ENCODE measurements around the gene TMTC2. TPM values are rescaled to one million over a fixed set of nuclear protein-coding genes. Genes with fewer than 3 reads are reported as not detected.

The TMTC2 gene
- total and polyA plus RNA-seq, 2 donors (not counting 3 experiments of a cell fraction or from before 2014, with no cell fraction given): 4.1 to 7.8 TPM

GRCh38 chr12:82832981-82833380 is 146.3 kb downstream of the TMTC2 start:
- CTCF ChIA-PET: no interaction called here
- TF ChIP-seq CTCF (IDR thresholded peaks at IDR 0.05; ENCODE audit: extremely low read depth in 1 of 2, insufficient read depth in 1 of 2, low read depth in 1 of 2, low read length in 2 of 2): no peak
- no peak for TF ChIP-seq MYC (IDR thresholded peaks at IDR 0.05; ENCODE audit: low read depth, low read length)
- no peak for TF ChIP-seq EZH2 (IDR thresholded peaks at IDR 0.05; ENCODE audit: borderline replicate concordance, low read depth, low read length, severe bottlenecking)
- no peak for TF ChIP-seq GATA2 (IDR thresholded peaks at IDR 0.05; ENCODE audit: insufficient read depth, insufficient read length, low read depth, low read length)
- TF ChIP-seq POLR2A (IDR thresholded peaks at IDR 0.05; ENCODE audit: low read depth, low read length): no peak

GRCh38 chr12:82833481-82833880 is 146.8 kb downstream of the TMTC2 start:
- Histone ChIP-seq H3K27me3 (ENCODE audit: control insufficient read depth in 2 of 2, insufficient read depth in 2 of 2, low read length in 2 of 2) (no peaks in the 10 kb centered on the region), H3K9me3 (replicated peaks; ENCODE audit: control insufficient read depth, insufficient read depth, low read length) (no peaks in the 10 kb centered on the region), H3K36me3 (ENCODE audit: control insufficient read depth in 2 of 2, extremely low read depth in 1 of 2, insufficient read depth in 2 of 2, low read length in 2 of 2) (no peaks in the 10 kb centered on the region), H3K79me2 (ENCODE audit: control insufficient read depth, insufficient read depth, low read length) (no peaks in the 10 kb centered on the region), H4K20me1 (replicated peaks; ENCODE audit: control insufficient read depth, extremely low read depth, insufficient read depth, low read length) (no peaks in the 10 kb centered on the region), H3K4me2 (ENCODE audit: insufficient read depth, low read length) (no peak overlapping the region), H3K27ac (ENCODE audit: insufficient read depth, low read depth, low read length) (no peak overlapping the region), H3K4me1 (ENCODE audit: control insufficient read depth, extremely low read depth, insufficient read depth, low read length) (peaks cover 25% of the 10 kb centered on the region), H2AFZ (ENCODE audit: low read depth, low read length) (no peak overlapping the region), H3K9me1 (replicated peaks; ENCODE audit: control insufficient read depth, extremely low read depth, insufficient read depth, low read length) (no peaks in the 10 kb centered on the region), H3K9ac (replicated peaks; ENCODE audit: extremely low read depth, insufficient read depth, low read length) (no peak overlapping the region), H3K4me3 (replicated peaks in 1 of 3; ENCODE audit: insufficient read depth in 1 of 3, low read depth in 1 of 3, low read length in 3 of 3) (no peak overlapping the region)
- CTCF ChIA-PET: no interaction called here
- intact Hi-C loops (cut with micrococcal nuclease) (no loop called here), dilution Hi-C loops (cut with MboI; ENCODE audit: extremely low pct_ligation_motif_present, low sequenced_read_pairs) (no loop called here)
- no TSS peak for BruUV-seq (replicated peaks)
- POLR2A ChIA-PET: no interaction called here
- TF ChIP-seq MAX (IDR thresholded peaks at IDR 0.05; ENCODE audit: insufficient read depth, insufficient read length): no peak
- TF ChIP-seq GATA2 (IDR thresholded peaks at IDR 0.05; ENCODE audit: insufficient read depth, insufficient read length, low read depth, low read length): no peak
- TF ChIP-seq MYC (IDR thresholded peaks at IDR 0.05; ENCODE audit: low read depth, low read length): no peak
- no peak for TF ChIP-seq CTCF (IDR thresholded peaks at IDR 0.05; ENCODE audit: extremely low read depth in 1 of 2, insufficient read depth in 1 of 2, low read depth in 1 of 2, low read length in 2 of 2)
- TF ChIP-seq POLR2AphosphoS5 (IDR thresholded peaks at IDR 0.05; ENCODE audit: insufficient read depth, low read depth, low read length): no peak
- FAIRE-seq: no peak
- DNase-seq (ENCODE audit: low read depth, low spot score): no peak

More at GRCh38 chr12:82832981-82833380, 146.3 kb downstream of the TMTC2 start:
- Histone ChIP-seq H3K4me3 (replicated peaks in 1 of 3; ENCODE audit: insufficient read depth in 1 of 3, low read depth in 1 of 3, low read length in 3 of 3) (no peak overlapping the region), H3K4me1 (ENCODE audit: control insufficient read depth, extremely low read depth, insufficient read depth, low read length) (peaks cover 25% of the 10 kb centered on the region), H3K79me2 (ENCODE audit: control insufficient read depth, insufficient read depth, low read length) (no peaks in the 10 kb centered on the region), H3K36me3 (ENCODE audit: control insufficient read depth in 2 of 2, extremely low read depth in 1 of 2, insufficient read depth in 2 of 2, low read length in 2 of 2) (no peaks in the 10 kb centered on the region), H3K9me3 (replicated peaks; ENCODE audit: control insufficient read depth, insufficient read depth, low read length) (no peaks in the 10 kb centered on the region), H3K4me2 (ENCODE audit: insufficient read depth, low read length) (no peak overlapping the region), H3K27me3 (ENCODE audit: control insufficient read depth in 2 of 2, insufficient read depth in 2 of 2, low read length in 2 of 2) (no peaks in the 10 kb centered on the region), H2AFZ (ENCODE audit: low read depth, low read length) (no peak overlapping the region), H4K20me1 (replicated peaks; ENCODE audit: control insufficient read depth, extremely low read depth, insufficient read depth, low read length) (no peaks in the 10 kb centered on the region), H3K9me1 (replicated peaks; ENCODE audit: control insufficient read depth, extremely low read depth, insufficient read depth, low read length) (no peaks in the 10 kb centered on the region), H3K27ac (ENCODE audit: insufficient read depth, low read depth, low read length) (no peak overlapping the region), H3K9ac (replicated peaks; ENCODE audit: extremely low read depth, insufficient read depth, low read length) (no peak overlapping the region)
- dilution Hi-C loops (cut with MboI; ENCODE audit: extremely low pct_ligation_motif_present, low sequenced_read_pairs): no loop called here
- no TSS peak for BruUV-seq (replicated peaks)
- intact Hi-C loops (cut with micrococcal nuclease): no loop called here
- POLR2A ChIA-PET: no interaction called here
- FAIRE-seq (no peak), DNase-seq (ENCODE audit: low read depth, low spot score) (no peak)
